Smooth muscle cell (in vitro differentiated cells): ENCODE results near the gene SNRNP200. TPM values are rescaled to one million over a fixed set of nuclear protein-coding genes. Genes with fewer than 3 reads are reported as not detected.

ENCODE experiments used
- DNase-seq: peaks from one replicate; lab custom pipeline; 2025; ENCODE audit not compliant: unreplicated experiment; lab: John Stamatoyannopoulos, UW
- H2AFZ ChIP-seq: fragments of 200-600 bp; sonication (generic); 2 replicates; pipeline ENCODE4 v1.6.0; 2016; ENCODE audit warnings: antibody characterized with exemption, low read depth, mild to moderate bottlenecking
- H3F3A ChIP-seq: fragments of 200-600 bp; sonication (generic); 2 replicates; pipeline ENCODE4 v1.6.0; 2017; ENCODE audit warnings: antibody characterized with exemption, low read depth
- H3K27ac ChIP-seq: fragments of 200-600 bp; sonication (generic); 2 replicates; pipeline ENCODE4 v1.5.1; 2016; ENCODE audit warnings: low read depth, mild to moderate bottlenecking
- H3K27me3 ChIP-seq: fragments of 200-600 bp; sonication (generic); 2 replicates; pipeline ENCODE4 v1.6.1; 2016; ENCODE audit warnings: low read depth, mild to moderate bottlenecking
- H3K36me3 ChIP-seq: fragments of 200-600 bp; sonication (generic); 2 replicates; pipeline ENCODE4 v1.5.1; 2016; ENCODE audit warnings: low read depth
- H3K4me1 ChIP-seq: fragments of 200-600 bp; sonication (generic); 2 replicates; pipeline ENCODE4 v1.5.1; 2016; ENCODE audit warnings: low read depth
- H3K4me2 ChIP-seq: fragments of 200-600 bp; sonication (generic); 2 replicates; pipeline ENCODE4 v1.6.0; 2016; ENCODE audit warnings: mild to moderate bottlenecking
- H3K4me3 ChIP-seq: fragments of 200-600 bp; sonication (generic); 2 replicates; pipeline ENCODE4 v1.5.1; 2016; ENCODE audit warnings: mild to moderate bottlenecking
- H3K79me2 ChIP-seq: fragments of 200-600 bp; sonication (generic); 2 replicates; pipeline ENCODE4 v1.6.0; 2016; ENCODE audit warnings: low read depth, mild to moderate bottlenecking
- H3K9ac ChIP-seq: fragments of 200-600 bp; sonication (generic); 2 replicates; pipeline ENCODE4 v1.6.0; 2016; ENCODE audit warnings: low read depth
- H3K9me3 ChIP-seq: fragments of 200-600 bp; sonication (generic); replicated peaks from 2 replicates; pipeline ENCODE4 v1.5.1; 2016; ENCODE audit warnings: low read depth
- H4K20me1 ChIP-seq: fragments of 200-600 bp; sonication (generic); 2 replicates; pipeline ENCODE4 v1.6.0; 2016; ENCODE audit warnings: low read depth
- WGBS: methylation state at CpG from one replicate; pipeline ENCODE4 v1.1.7; 2016; ENCODE audit warnings: low lambda C conversion rate; 5-methylcytosine and 5-hydroxymethylcytosine counted together
- polyA plus RNA-seq: library from polyadenylated mRNA; unstranded; fragments of >200 nt; fragmentation: Nextera tagmentation; extraction: Ambion mirVana; gene quantifications from 2 replicates; pipeline ENCODE4 v1.2.1, GENCODE V29; 2016
- total RNA-seq: library from RNA; depleted of rRNA; stranded (reverse); fragments of >200 nt; gene quantifications from 2 replicates; pipeline ENCODE4 v1.2.3, GENCODE V29; 2014
- TF ChIP-seq, protein P1 (sequence below): fragments of 200-600 bp; sonication (generic); IDR thresholded peaks from 2 replicates; pipeline ENCODE4 v1.5.1; 2017; ENCODE audit warnings: borderline replicate concordance, mild to moderate bottlenecking, antibody characterized with exemption; ENCODE audit not compliant: insufficient read depth, poor library complexity, severe bottlenecking

SNRNP200 gene
- total and polyA plus RNA-seq, 2 experiments from 2014 or later, result 49.5 to 54.1 TPM

DNA sequence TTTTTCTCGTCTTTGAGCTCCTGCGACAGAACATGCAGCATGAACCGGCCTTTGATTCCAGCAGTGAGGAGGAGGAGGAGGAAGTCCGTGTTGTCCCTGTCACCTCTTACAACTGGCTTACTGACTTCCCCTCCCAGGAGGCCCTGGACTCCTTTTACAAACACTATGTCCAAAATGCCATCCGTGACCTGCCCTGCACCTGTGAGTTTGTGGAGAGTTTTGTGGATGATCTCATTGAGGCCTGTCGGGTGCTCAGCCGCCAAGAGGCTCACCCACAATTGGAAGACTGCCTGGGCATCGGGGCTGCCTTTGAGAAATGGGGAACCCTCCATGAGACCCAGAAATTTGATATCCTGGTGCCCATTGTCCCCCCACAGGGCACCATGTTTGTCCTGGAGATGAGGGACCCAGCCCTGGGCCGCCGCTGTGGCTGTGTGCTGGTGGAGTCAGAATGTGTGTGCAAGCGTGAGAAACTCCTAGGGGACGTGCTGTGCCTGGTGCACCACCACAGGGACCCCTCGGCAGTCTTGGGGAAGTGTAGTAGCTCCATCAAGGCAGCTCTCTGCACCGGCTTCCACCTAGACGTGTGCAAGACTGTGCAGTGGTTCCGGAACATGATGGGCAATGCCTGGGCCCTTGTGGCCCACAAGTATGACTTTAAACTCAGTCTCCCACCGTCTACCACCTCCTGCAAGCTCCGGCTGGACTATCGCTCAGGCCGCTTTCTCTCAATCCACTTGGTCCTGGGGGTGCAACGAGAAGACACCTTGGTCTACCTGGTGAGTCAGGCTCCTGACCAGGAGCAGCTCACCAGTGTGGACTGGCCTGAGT lies 21.9 kb upstream of the SNRNP200 start:
- Histone ChIP-seq H3K36me3 (no peaks in the 10 kb centered on the region), H2AFZ (no peak overlapping the region), H3K79me2 (no peaks in the 10 kb centered on the region), H3K9me3 (no peaks in the 10 kb centered on the region), H3K4me1 (peaks cover 9% of the 10 kb centered on the region), H3K4me2 (no peak overlapping the region), H3K4me3 (no peak overlapping the region), H4K20me1 (no peaks in the 10 kb centered on the region), H3F3A (no peaks in the 10 kb centered on the region), H3K27me3 (peaks cover 20% of the 10 kb centered on the region), H3K27ac (no peak overlapping the region), H3K9ac (no peak overlapping the region)
- TF ChIP-seq, protein P1, sequence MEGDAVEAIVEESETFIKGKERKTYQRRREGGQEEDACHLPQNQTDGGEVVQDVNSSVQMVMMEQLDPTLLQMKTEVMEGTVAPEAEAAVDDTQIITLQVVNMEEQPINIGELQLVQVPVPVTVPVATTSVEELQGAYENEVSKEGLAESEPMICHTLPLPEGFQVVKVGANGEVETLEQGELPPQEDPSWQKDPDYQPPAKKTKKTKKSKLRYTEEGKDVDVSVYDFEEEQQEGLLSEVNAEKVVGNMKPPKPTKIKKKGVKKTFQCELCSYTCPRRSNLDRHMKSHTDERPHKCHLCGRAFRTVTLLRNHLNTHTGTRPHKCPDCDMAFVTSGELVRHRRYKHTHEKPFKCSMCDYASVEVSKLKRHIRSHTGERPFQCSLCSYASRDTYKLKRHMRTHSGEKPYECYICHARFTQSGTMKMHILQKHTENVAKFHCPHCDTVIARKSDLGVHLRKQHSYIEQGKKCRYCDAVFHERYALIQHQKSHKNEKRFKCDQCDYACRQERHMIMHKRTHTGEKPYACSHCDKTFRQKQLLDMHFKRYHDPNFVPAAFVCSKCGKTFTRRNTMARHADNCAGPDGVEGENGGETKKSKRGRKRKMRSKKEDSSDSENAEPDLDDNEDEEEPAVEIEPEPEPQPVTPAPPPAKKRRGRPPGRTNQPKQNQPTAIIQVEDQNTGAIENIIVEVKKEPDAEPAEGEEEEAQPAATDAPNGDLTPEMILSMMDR, result no peak
- no peak for DNase-seq
- 94% methylated on average over 20 of the region's 21 CpGs for WGBS

DNA sequence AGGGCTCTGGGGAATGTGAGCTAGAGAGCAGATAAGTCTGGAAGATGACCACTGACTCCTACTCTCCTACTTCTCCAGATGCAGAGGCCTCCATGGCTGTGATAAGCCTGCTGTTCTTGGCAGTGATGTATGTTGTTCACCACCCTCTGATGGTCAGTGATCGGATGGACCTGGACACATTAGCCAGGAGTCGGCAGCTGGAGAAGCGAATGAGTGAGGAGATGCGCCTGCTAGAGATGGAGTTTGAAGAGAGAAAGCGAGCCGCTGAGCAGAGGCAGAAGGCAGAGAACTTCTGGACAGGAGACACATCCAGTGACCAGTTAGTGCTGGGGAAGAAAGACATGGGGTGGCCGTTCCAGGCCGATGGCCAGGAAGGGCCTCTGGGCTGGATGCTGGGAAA lies 21.2 kb upstream of the SNRNP200 start:
- Histone ChIP-seq H3F3A (no peaks in the 10 kb centered on the region), H3K4me1 (peaks cover 14% of the 10 kb centered on the region), H4K20me1 (no peaks in the 10 kb centered on the region), H3K4me3 (no peak overlapping the region), H3K9ac (no peak overlapping the region), H3K27me3 (peaks cover 26% of the 10 kb centered on the region), H3K27ac (no peak overlapping the region), H3K36me3 (no peaks in the 10 kb centered on the region), H3K4me2 (no peak overlapping the region), H3K9me3 (no peaks in the 10 kb centered on the region), H3K79me2 (no peaks in the 10 kb centered on the region), H2AFZ (no peak overlapping the region)
- WGBS, result 98% methylated on average over 8 of the region's 8 CpGs
- TF ChIP-seq, protein P1, result no peak
- no peak for DNase-seq

DNA sequence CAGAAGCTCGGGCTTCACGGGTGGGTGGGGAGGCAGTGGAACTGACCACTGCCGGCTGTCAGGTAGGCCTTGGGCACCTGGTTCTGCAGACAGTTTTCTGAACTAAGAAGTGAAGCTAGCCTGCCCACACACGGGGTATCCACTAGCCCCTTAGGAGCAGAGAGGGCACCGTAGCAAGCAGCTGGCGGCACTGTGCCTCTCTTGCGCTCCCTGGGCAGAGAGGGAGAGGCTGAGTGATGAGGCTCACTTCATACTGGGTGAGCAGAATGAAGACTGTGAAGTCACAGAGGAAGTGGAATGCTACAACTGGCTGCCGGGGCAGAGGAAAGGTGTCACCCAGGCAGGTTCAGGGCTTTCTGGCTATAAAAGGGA lies 20.5 kb upstream of the SNRNP200 start:
- no peaks in the 10 kb centered on the region for H3F3A ChIP-seq
- H3K4me3 ChIP-seq, result peak overlapping the region; percentile 74
- no peaks in the 10 kb centered on the region for H3K79me2 ChIP-seq
- no peak for DNase-seq
- H3K9me3 ChIP-seq, result no peaks in the 10 kb centered on the region
- peak overlapping the region; percentile 99 for H3K4me2 ChIP-seq
- no peak overlapping the region for H3K9ac ChIP-seq
- TF ChIP-seq, protein P1, result no peak
- no peaks in the 10 kb centered on the region for H4K20me1 ChIP-seq
- H2AFZ ChIP-seq, result peak overlapping the region; percentile 100
- H3K36me3 ChIP-seq, result no peaks in the 10 kb centered on the region
- 49% methylated on average over 8 of the region's 8 CpGs for WGBS
- H3K27me3 ChIP-seq, result peaks cover 33% of the 10 kb centered on the region
- no peak overlapping the region for H3K27ac ChIP-seq
- peaks cover 15% of the 10 kb centered on the region for H3K4me1 ChIP-seq
